ENCODE results near the gene TNK2. TPM values are rescaled to one million over a fixed set of nuclear protein-coding genes. Genes with fewer than 3 reads are reported as not detected.
"Not testable (repeated sequence)": the region's sequence is repeated elsewhere in the genome, so short reads cannot be mapped to it uniquely, and the experiment has no call there.

TNK2 gene
- 10 to 100 TPM; 40.5 to 54.0 (median 49.3) TPM for total RNA-seq

DNA sequence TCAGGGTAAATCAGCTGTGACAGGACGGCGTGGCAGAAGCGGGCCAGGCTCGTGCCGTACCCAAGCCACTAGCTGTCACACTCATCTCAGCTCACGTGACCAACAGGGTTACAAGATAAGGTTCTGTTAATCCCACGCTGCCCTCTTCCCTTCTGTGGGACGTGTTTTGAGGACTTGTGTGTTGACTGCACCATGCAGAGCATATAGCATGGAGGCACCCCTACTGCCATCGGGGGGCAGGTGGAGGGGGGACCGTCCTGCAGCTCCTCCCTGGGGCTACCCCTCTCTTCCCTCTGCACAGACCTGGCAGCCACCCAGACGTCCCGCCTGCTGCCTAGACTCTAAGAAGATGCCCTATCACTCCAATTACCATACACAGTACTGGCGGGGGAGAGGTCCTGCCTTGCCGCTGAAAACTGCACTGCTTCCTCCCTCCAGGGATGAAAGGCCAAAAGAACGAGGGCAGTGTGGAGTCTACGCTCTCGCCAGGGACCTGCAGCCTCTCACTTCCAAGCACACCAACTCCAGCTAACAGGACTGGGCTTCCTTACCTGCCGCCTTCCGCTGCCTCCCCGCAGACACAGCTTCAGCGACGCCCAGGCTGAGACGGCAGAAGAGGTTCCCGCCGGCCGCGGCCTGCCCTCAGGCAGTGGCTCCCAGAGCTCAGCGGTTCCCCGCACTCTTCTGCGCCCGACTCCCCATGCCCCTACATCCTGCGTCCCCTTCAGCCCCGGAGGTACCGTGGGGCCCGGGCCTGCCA lies at the start of gene TNK2:
Gene TNK2, minus strand, starts transcription at position 618 of the 760 bp plus-strand sequence. CDS start 19,963 bp downstream, outside the sequence.
- Histone ChIP-seq H3K9me3 (no peaks in the 10 kb centered on the region), H3K4me1 (peaks cover 34 to 54% of the 10 kb centered on the region in 2 donors), H3K27ac (peak within 1 kb of the TSS; percentile 95 to 99 (median 98)), H3K27me3 (no peaks in the 10 kb centered on the region), H3K36me3 (no peaks in the 10 kb centered on the region), H3K4me3 (peak within 1 kb of the TSS; percentile 70 to 78 (median 74))
- peak; percentile 91 to 92 for DNase-seq
- TF ChIP-seq, protein P1, sequence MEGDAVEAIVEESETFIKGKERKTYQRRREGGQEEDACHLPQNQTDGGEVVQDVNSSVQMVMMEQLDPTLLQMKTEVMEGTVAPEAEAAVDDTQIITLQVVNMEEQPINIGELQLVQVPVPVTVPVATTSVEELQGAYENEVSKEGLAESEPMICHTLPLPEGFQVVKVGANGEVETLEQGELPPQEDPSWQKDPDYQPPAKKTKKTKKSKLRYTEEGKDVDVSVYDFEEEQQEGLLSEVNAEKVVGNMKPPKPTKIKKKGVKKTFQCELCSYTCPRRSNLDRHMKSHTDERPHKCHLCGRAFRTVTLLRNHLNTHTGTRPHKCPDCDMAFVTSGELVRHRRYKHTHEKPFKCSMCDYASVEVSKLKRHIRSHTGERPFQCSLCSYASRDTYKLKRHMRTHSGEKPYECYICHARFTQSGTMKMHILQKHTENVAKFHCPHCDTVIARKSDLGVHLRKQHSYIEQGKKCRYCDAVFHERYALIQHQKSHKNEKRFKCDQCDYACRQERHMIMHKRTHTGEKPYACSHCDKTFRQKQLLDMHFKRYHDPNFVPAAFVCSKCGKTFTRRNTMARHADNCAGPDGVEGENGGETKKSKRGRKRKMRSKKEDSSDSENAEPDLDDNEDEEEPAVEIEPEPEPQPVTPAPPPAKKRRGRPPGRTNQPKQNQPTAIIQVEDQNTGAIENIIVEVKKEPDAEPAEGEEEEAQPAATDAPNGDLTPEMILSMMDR (IDR thresholded peaks at IDR 0.05 in 4 of 5, conservative IDR thresholded peaks at IDR 0.05 in 1 of 5), result no peak
- peak; percentile 87 to 90 for TF ChIP-seq POLR2A (IDR thresholded peaks at IDR 0.05)
- in situ Hi-C loops (cut with MboI; ENCODE audit: low sequenced_read_pairs in 4 of 4), result no loop called here
- peak; percentile 58 to 67 for ATAC-seq
- intact Hi-C loops (cut with DNase I; ENCODE audit: low total_unique reads), result loop anchor here (2.0 to 5.0 kb wide), 2 partner anchors 13 to 1211 kb away; no protein-coding TSS in a partner anchor

GRCh38 chr3:195956577-195956976 lies 48.2 kb upstream of the TNK2 start:
- ATAC-seq, result no peak
- no peak overlapping the region for H3K27ac ChIP-seq
- TF ChIP-seq, protein P1 (IDR thresholded peaks at IDR 0.05 in 4 of 5, conservative IDR thresholded peaks at IDR 0.05 in 1 of 5), result no peak
- TF ChIP-seq POLR2A (IDR thresholded peaks at IDR 0.05), result no peak
- H3K36me3 ChIP-seq, result peaks cover 0 to 5% of the 10 kb centered on the region in 2 donors
- no peaks in the 10 kb centered on the region for H3K9me3 ChIP-seq
- H3K4me3 ChIP-seq, result no peak overlapping the region
- DNase-seq, result no peak
- H3K27me3 ChIP-seq, result no peaks in the 10 kb centered on the region
- intact Hi-C loops (cut with DNase I; ENCODE audit: low total_unique reads) (loop anchor here (10.0 kb wide), 1 partner anchor 272 kb away; no protein-coding TSS in a partner anchor), in situ Hi-C loops (cut with MboI; ENCODE audit: low sequenced_read_pairs in 4 of 4) (loop anchor here in 1 of 4 donors (25.0 kb wide), 1 partner anchor 269 kb away; no protein-coding TSS in a partner anchor)
- H3K4me1 ChIP-seq, result no peaks in the 10 kb centered on the region

DNA sequence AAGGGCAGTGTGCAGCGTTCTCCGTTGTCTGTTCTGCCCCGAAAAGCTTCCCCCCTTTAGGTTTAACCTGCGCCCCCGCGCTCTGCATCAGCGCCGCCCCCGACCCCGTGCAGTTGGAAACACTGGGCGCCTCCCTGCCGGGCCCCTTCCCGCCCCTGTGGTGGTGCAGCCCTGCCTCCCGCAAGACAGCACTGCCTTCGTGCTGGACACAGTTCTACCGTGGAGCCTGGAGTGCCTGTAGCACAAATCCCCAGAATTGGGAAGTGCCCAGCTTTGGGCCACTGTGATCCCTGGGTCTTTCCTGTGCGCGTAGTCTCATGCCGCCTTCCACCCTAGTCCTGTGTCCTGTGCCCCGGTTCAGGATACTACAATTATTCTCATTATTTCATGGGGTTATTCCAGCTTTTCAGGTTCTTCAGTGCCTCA lies 47.1 kb upstream of the TNK2 start:
- H3K4me3 ChIP-seq, ATAC-seq, DNase-seq, H3K36me3 ChIP-seq, H3K27ac ChIP-seq, H3K9me3 ChIP-seq, H3K4me1 ChIP-seq, H3K27me3 ChIP-seq: not testable (repeated sequence)
- in situ Hi-C loops (cut with MboI; ENCODE audit: low sequenced_read_pairs in 4 of 4) (loop anchor here in 1 of 4 donors (25.0 kb wide), 1 partner anchor 268 kb away; no protein-coding TSS in a partner anchor), intact Hi-C loops (cut with DNase I; ENCODE audit: low total_unique reads) (loop anchor here (10.0 kb wide), 1 partner anchor 271 kb away; no protein-coding TSS in a partner anchor)

- H3K4me1 ChIP-seq, H3K36me3 ChIP-seq, DNase-seq, H3K9me3 ChIP-seq, H3K27me3 ChIP-seq: not testable (repeated sequence)
- Histone ChIP-seq H3K27ac (peak overlapping the region in 2 of 4 donors; percentile 70 to 79), H3K4me3 (peak overlapping the region; percentile 43 to 55 (median 49))
- in situ Hi-C loops (cut with MboI; ENCODE audit: low sequenced_read_pairs in 4 of 4), result loop anchor here in 1 of 4 donors (25.0 kb wide), 1 partner anchor 267 kb away; no protein-coding TSS in a partner anchor
- peak; percentile 64 to 74 for ATAC-seq
- intact Hi-C loops (cut with DNase I; ENCODE audit: low total_unique reads), result loop anchor here (10.0 kb wide), 1 partner anchor 270 kb away; no protein-coding TSS in a partner anchor
Observed at GRCh38 chr3:195954752-195955119, 46.4 kb upstream of the TNK2 start.

GRCh38 chr3:195954052-195954751 lies 45.9 kb upstream of the TNK2 start:
- not testable (repeated sequence) for H3K27me3 ChIP-seq, H3K9me3 ChIP-seq, H3K4me1 ChIP-seq, H3K36me3 ChIP-seq
- ATAC-seq (peak; percentile 96 to 97), DNase-seq (peak; percentile 76 to 85)
- in situ Hi-C loops (cut with MboI; ENCODE audit: low sequenced_read_pairs in 4 of 4) (loop anchor here in 1 of 4 donors (25.0 kb wide), 1 partner anchor 267 kb away; no protein-coding TSS in a partner anchor), intact Hi-C loops (cut with DNase I; ENCODE audit: low total_unique reads) (loop anchor here (10.0 kb wide), 1 partner anchor 269 kb away; no protein-coding TSS in a partner anchor)
- peak overlapping the region; percentile 43 to 55 (median 49) for H3K4me3 ChIP-seq
- H3K27ac ChIP-seq, result peak overlapping the region in 2 of 4 donors; percentile 70 to 79
- peak in 1 of 2 donors; percentile 66 for TF ChIP-seq POLR2A (IDR thresholded peaks at IDR 0.05)

- DNase-seq, H3K4me1 ChIP-seq, H3K27ac ChIP-seq, H3K9me3 ChIP-seq, H3K27me3 ChIP-seq, H3K4me3 ChIP-seq, ATAC-seq, H3K36me3 ChIP-seq: not testable (repeated sequence)
- in situ Hi-C loops (cut with MboI; ENCODE audit: low sequenced_read_pairs in 4 of 4), result loop anchor here in 1 of 4 donors (25.0 kb wide), 1 partner anchor 265 kb away; no protein-coding TSS in a partner anchor
- intact Hi-C loops (cut with DNase I; ENCODE audit: low total_unique reads), result loop anchor here (10.0 kb wide), 1 partner anchor 268 kb away; no protein-coding TSS in a partner anchor
Observed at GRCh38 chr3:195952590-195952989, 44.2 kb upstream of the TNK2 start.

DNA sequence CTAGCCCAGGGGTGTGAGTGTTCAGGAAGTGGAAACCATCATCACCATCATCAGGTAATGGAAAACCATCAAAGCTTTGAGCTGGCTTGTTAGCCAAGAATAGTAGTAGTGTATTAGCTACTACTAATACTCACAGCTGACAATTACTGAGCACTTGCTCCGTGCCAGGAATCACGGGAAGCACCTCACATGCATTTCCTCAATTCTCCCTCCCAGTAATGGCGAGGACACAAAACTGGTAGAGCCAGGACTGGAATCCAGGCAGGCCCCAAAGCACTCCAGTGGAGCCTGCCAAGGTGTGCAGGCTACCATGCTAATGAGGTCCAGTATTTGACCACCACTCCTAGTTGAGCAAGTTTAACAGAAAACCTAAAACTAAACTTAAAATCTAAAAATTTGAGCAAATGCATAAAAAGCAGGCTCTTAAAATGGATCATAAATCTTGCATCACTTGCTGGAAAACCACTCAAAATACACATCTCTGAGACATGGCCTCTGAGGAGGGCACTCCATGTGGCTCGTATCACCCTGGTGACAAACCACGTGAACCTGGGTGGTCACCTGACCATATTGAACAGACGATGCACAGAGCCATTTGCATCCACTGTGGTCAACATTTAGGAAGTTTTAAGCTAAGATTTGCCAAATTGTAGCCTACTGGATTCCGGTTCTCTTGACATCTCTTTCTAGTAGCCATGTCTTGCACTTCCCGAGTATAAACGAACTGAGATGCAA lies 43.3 kb upstream of the TNK2 start:
- not testable (repeated sequence) for ATAC-seq, DNase-seq, H3K4me1 ChIP-seq, H3K9me3 ChIP-seq, H3K36me3 ChIP-seq, H3K4me3 ChIP-seq, H3K27ac ChIP-seq, H3K27me3 ChIP-seq
- intact Hi-C loops (cut with DNase I; ENCODE audit: low total_unique reads), result loop anchor here (10.0 kb wide), 1 partner anchor 267 kb away; no protein-coding TSS in a partner anchor
- in situ Hi-C loops (cut with MboI; ENCODE audit: low sequenced_read_pairs in 4 of 4), result loop anchor here in 1 of 4 donors (25.0 kb wide), 1 partner anchor 264 kb away; no protein-coding TSS in a partner anchor

- H3K36me3 ChIP-seq, H3K27me3 ChIP-seq, ATAC-seq, H3K4me3 ChIP-seq, H3K4me1 ChIP-seq, H3K27ac ChIP-seq, DNase-seq, H3K9me3 ChIP-seq: not testable (repeated sequence)
- in situ Hi-C loops (cut with MboI; ENCODE audit: low sequenced_read_pairs in 4 of 4) (loop anchor here in 1 of 4 donors (25.0 kb wide), 1 partner anchor 263 kb away; no protein-coding TSS in a partner anchor), intact Hi-C loops (cut with DNase I; ENCODE audit: low total_unique reads) (loop anchor here (10.0 kb wide), 1 partner anchor 266 kb away; no protein-coding TSS in a partner anchor)
Observed at GRCh38 chr3:195950731-195951130, 42.4 kb upstream of the TNK2 start.

All from gastrocnemius medialis (tissue), 4 donors.